PC-3 (cell line): ENCODE results near the gene POM121L2. TPM values are rescaled to one million over a fixed set of nuclear protein-coding genes. Genes with fewer than 3 reads are reported as not detected.

Experiments
- ATAC-seq: fragments of 200-7000 bp; cut with Tn5 transposase; 2 replicates; pipeline ENCODE4 v1.9.1; 2020; ENCODE audit warnings: mild to moderate bottlenecking, moderate library complexity
- BruUV-seq: library from RNA; stranded (reverse); fragments of 400-500 nt; replicated peaks from 2 replicates; lab custom pipeline; 2021; lab: Mats Ljungman, UMichigan
- CTCF ChIA-PET: fragments of 300-600 bp; sonication (Branson Sonifier 250); formaldehyde crosslinking; loops from one replicate; lab custom pipeline; 2022; ENCODE audit warnings: antibody characterized with exemption; lab: Charles Lee
- POLR2A ChIA-PET: fragments of 300-600 bp; sonication (Branson Sonifier 250); formaldehyde crosslinking; loops from one replicate; lab custom pipeline; 2022; ENCODE audit warnings: antibody characterized with exemption; ENCODE audit not compliant: unreplicated experiment; lab: Charles Lee
- DNase-seq: peaks from one replicate; pipeline ENCODE4 v3.0.0-alpha.2; 2015
- H2AFZ ChIP-seq: fragments of 300-600 bp; sonication (generic); 2 replicates; pipeline ENCODE4 v1.6.0; 2016; ENCODE audit warnings: antibody characterized with exemption, low read length
- H3F3A ChIP-seq: fragments of 300-600 bp; sonication (generic); one replicate; pipeline ENCODE4 v1.6.0; 2017; ENCODE audit warnings: antibody characterized with exemption, low read length, control low read depth, mild to moderate bottlenecking; ENCODE audit not compliant: unreplicated experiment
- H3K27ac ChIP-seq: fragments of 300-600 bp; sonication (generic); 2 replicates; pipeline ENCODE4 v1.5.1; 2016; ENCODE audit warnings: mild to moderate bottlenecking, low read length
- H3K27me3 ChIP-seq: fragments of 300-600 bp; sonication (generic); 2 replicates; pipeline ENCODE4 v1.6.1; 2016; ENCODE audit warnings: low read length, mixed read lengths
- H3K36me3 ChIP-seq: fragments of 300-600 bp; sonication (generic); 2 replicates; pipeline ENCODE4 v1.6.1; 2016; ENCODE audit warnings: low read depth, mixed run types, low read length, mixed read lengths
- H3K4me1 ChIP-seq: fragments of 300-600 bp; sonication (generic); 2 replicates; pipeline ENCODE4 v1.5.1; 2016; ENCODE audit warnings: low read length; ENCODE audit not compliant: insufficient read depth
- H3K4me2 ChIP-seq: fragments of 300-600 bp; sonication (generic); 2 replicates; pipeline ENCODE4 v1.6.0; 2016; ENCODE audit warnings: low read length
- H3K4me3 ChIP-seq: fragments of 300-600 bp; sonication (generic); 2 replicates; pipeline ENCODE4 v1.5.1; 2016; ENCODE audit warnings: mild to moderate bottlenecking, low read length, mixed read lengths
- H3K79me2 ChIP-seq: fragments of 300-600 bp; sonication (generic); 2 replicates; pipeline ENCODE4 v1.6.1; 2017; ENCODE audit warnings: low read length, mixed read lengths
- H3K9ac ChIP-seq: fragments of 300-600 bp; sonication (generic); 2 replicates; pipeline ENCODE4 v1.6.0; 2016; ENCODE audit warnings: mild to moderate bottlenecking, low read length
- H3K9me2 ChIP-seq: fragments of 300-600 bp; sonication (generic); replicated peaks from 2 replicates; pipeline ENCODE4 v1.6.1; 2016; ENCODE audit warnings: mixed run types, low read length, mixed read lengths
- H3K9me3 ChIP-seq: fragments of 300-600 bp; sonication (generic); 2 replicates; pipeline ENCODE4 v1.6.1; 2016; ENCODE audit warnings: low read length, mixed read lengths
- H4K20me1 ChIP-seq: fragments of 300-600 bp; sonication (generic); 2 replicates; pipeline ENCODE4 v1.6.1; 2016; ENCODE audit warnings: low read length, mixed read lengths
- CTCF ChIP-seq: fragments of 300-600 bp; sonication (generic); conservative IDR thresholded peaks from 2 replicates; pipeline ENCODE4 v1.5.1; 2017; ENCODE audit warnings: antibody characterized with exemption, low read depth, mild to moderate bottlenecking, low read length
- EZH2 ChIP-seq: fragments of 300-600 bp; sonication (generic); IDR thresholded peaks from one replicate; pipeline ENCODE4 v1.6.1; 2017; ENCODE audit warnings: antibody characterized with exemption, mild to moderate bottlenecking, low read length; ENCODE audit not compliant: unreplicated experiment
- EZH2phosphoT487 ChIP-seq: fragments of 300-600 bp; sonication (generic); IDR thresholded peaks from 2 replicates; pipeline ENCODE4 v1.6.1; 2018; ENCODE audit warnings: mild to moderate bottlenecking, antibody characterized with exemption, low read length, borderline replicate concordance
- intact Hi-C: fragments of 100-400 bp; cut with micrococcal nuclease; formaldehyde crosslinking; loops from 2 replicates; pipeline ENCODE4 v1.9.0; 2023
- total RNA-seq: library from RNA; depleted of rRNA; stranded (reverse); fragments of >200 nt; gene quantifications from 2 replicates; pipeline ENCODE4 v1.2.3, GENCODE V29; 2014

The POM121L2 gene
- total RNA-seq, 1 experiment from 2014 or later = not detected

DNA sequence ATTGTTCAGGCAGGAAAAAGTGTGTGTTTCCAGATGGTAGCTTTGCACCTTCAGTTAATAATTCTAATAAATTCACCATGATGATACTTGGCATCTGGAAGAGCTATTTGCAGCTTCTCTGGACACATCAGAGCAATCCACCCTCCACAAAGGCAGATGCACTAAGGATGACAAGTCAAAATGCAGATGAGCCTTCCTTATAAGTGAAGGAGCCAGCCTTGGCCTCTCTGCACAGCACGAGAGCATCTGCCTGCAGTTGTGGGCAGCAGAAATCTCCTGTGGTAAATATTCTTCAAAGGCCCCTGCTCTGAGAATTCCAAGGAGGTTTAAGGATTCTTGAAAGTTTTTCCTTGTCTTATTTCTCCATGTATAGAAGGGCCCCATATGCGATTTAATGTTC, 6.9 kb upstream of the POM121L2 start:
- POLR2A ChIA-PET = no interaction called here
- TF ChIP-seq EZH2phosphoT487 = no peak
- TF ChIP-seq CTCF = no peak
- no peak for TF ChIP-seq EZH2
- H3K27me3 ChIP-seq = no peaks in the 10 kb centered on the region

GRCh38 chr6:27314046-27314445, 2.0 kb upstream of the POM121L2 start:
- Histone ChIP-seq H2AFZ (no peak overlapping the region), H3K4me1 (no peaks in the 10 kb centered on the region), H3K27ac (no peak overlapping the region), H4K20me1 (no peaks in the 10 kb centered on the region), H3F3A (no peaks in the 10 kb centered on the region), H3K4me3 (no peak overlapping the region), H3K79me2 (no peaks in the 10 kb centered on the region), H3K4me2 (no peak overlapping the region), H3K9ac (no peak overlapping the region), H3K9me2 (no peaks in the 10 kb centered on the region), H3K36me3 (no peaks in the 10 kb centered on the region), H3K9me3 (0 out of 2 replicates have a peak, but pooled peaks cover 6% of the 10 kb centered on the region), H3K27me3 (no peaks in the 10 kb centered on the region)
- no TSS peak for BruUV-seq
- CTCF ChIA-PET = no interaction called here
- POLR2A ChIA-PET = no interaction called here
- no peak for TF ChIP-seq EZH2phosphoT487
- TF ChIP-seq EZH2 = no peak
- no peak for TF ChIP-seq CTCF
- DNase-seq (no peak), ATAC-seq (no peak)
- intact Hi-C loops = loop anchor here (5.0 to 10.0 kb wide), 2 partner anchors 188 to 371 kb away; no protein-coding TSS in a partner anchor

More for the DNA sequence above, 6.9 kb upstream of the POM121L2 start:
- 0 out of 2 replicates have a peak, but pooled peaks cover 5% of the 10 kb centered on the region for H3K9me3 ChIP-seq
- intact Hi-C loops = loop anchor here (10.0 kb wide), 1 partner anchor 366 kb away; no protein-coding TSS in a partner anchor
- no peak overlapping the region for H3K4me3 ChIP-seq
- no peak overlapping the region for H3K4me2 ChIP-seq
- CTCF ChIA-PET = no interaction called here
- no peaks in the 10 kb centered on the region for H3F3A ChIP-seq
- H3K27ac ChIP-seq = no peak overlapping the region
- H4K20me1 ChIP-seq = no peaks in the 10 kb centered on the region
- no peak overlapping the region for H2AFZ ChIP-seq
- DNase-seq = no peak
- no TSS peak for BruUV-seq
- no peaks in the 10 kb centered on the region for H3K4me1 ChIP-seq
- no peaks in the 10 kb centered on the region for H3K79me2 ChIP-seq
- H3K36me3 ChIP-seq = no peaks in the 10 kb centered on the region
- ATAC-seq = no peak
- no peaks in the 10 kb centered on the region for H3K9me2 ChIP-seq
- H3K9ac ChIP-seq = no peak overlapping the region

DNA sequence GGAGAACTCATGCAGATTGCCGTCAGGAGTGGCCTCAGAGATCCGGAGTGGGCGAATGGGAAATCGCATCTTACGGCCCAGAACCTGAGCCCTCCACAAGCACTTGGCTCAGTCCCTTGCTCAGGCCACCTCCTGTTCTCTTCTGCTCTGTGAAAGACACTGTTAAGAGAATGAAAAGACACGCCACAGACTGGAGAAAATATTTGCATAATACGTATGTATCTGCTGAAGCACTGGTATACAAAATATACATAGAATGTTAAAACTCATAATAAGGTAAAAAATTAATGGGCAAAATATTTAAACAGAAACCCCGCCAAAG, 838 bp upstream of the POM121L2 start:
- Histone ChIP-seq H3K9ac (no peak overlapping the region), H3K4me1 (no peaks in the 10 kb centered on the region), H3K4me3 (peak overlapping the region; percentile 89), H3K9me2 (no peaks in the 10 kb centered on the region), H3K9me3 (0 out of 2 replicates have a peak, but pooled peaks cover 6% of the 10 kb centered on the region), H2AFZ (peak overlapping the region; percentile 100), H3K27me3 (no peaks in the 10 kb centered on the region), H4K20me1 (no peaks in the 10 kb centered on the region), H3K4me2 (peak overlapping the region; percentile 98), H3K79me2 (no peaks in the 10 kb centered on the region), H3K36me3 (no peaks in the 10 kb centered on the region), H3K27ac (no peak overlapping the region), H3F3A (no peaks in the 10 kb centered on the region)
- intact Hi-C loops = loop anchor here (1.0 to 10.0 kb wide), 7 partner anchors 125 to 440 kb away; no protein-coding TSS in a partner anchor
- BruUV-seq = no TSS peak
- ChIA-PET POLR2A (no interaction called here), CTCF (interaction anchor here (0.6 to 1.6 kb wide), 3 partner anchors 126 to 508 kb away, joined by 3 to 7 read pairs (median 5); no protein-coding TSS in a partner anchor)
- DNase-seq (no peak), ATAC-seq (no peak)
- TF ChIP-seq EZH2 = no peak
- no peak for TF ChIP-seq EZH2phosphoT487
- TF ChIP-seq CTCF = no peak; the same call in 1 of the 2 replicates
